SK-N-SH (cell line): ENCODE data around the gene BNIP1. TPM values are rescaled to one million over a fixed set of nuclear protein-coding genes. Genes with fewer than 3 reads are reported as not detected.
"Not testable (repeated sequence)": the region's sequence is repeated elsewhere in the genome, so short reads cannot be mapped to it uniquely, and the experiment has no call there.

Experiments used
- CTCF ChIA-PET: fragments of 300-600, 350-600 bp; formaldehyde crosslinking; extraction: SDS; loops from one replicate; lab custom pipeline; 2021; lab: Yijun Ruan, JAX
- POLR2A ChIA-PET: fragments of 350-600 bp; sonication (Branson Sonifier 250); formaldehyde crosslinking; extraction: SDS; loops from one replicate; lab custom pipeline; 2020; ENCODE audit warnings: antibody characterized with exemption, inconsistent platforms; lab: Yijun Ruan, JAX
- DNase-seq: peaks from one replicate; pipeline ENCODE4 v3.0.0; 2012
- H2AFZ ChIP-seq: fragments of 200-600 bp; sonication (generic); 2 replicates; pipeline ENCODE4 v1.8.1; 2016; ENCODE audit warnings: antibody characterized with exemption, mild to moderate bottlenecking, low read depth
- H3F3A ChIP-seq: fragments of 200-600 bp; sonication (generic); replicated peaks from 2 replicates; pipeline ENCODE3; 2016; ENCODE audit warnings: antibody characterized with exemption, mild to moderate bottlenecking; ENCODE audit not compliant: insufficient read depth
- H3K27ac ChIP-seq, 2 experiments: fragments of 200-500 bp in 1 of 2; fragments of 200-600 bp in 1 of 2; sonication (Bioruptor generic) in 1 of 2; sonication (generic), shearing (Covaris generic) in 1 of 2; 2 replicates each; pipeline versions ENCODE4 v1.5.1 to v1.6.1; 2014 to 2016; ENCODE audit warnings: low read depth in 2 of 2, inconsistent platforms in 1 of 2, low read length in 1 of 2, mild to moderate bottlenecking in 1 of 2, mixed read lengths in 1 of 2
- H3K27me3 ChIP-seq: fragments of 200-600 bp; sonication (generic), shearing (Covaris generic); 2 replicates; pipeline ENCODE4 v1.6.1; 2016; ENCODE audit warnings: mixed run types; ENCODE audit not compliant: insufficient read depth
- H3K36me3 ChIP-seq, 2 experiments: fragments of 200-500 bp in 1 of 2; fragments of 200-600 bp in 1 of 2; sonication (Bioruptor generic) in 1 of 2; sonication (generic) in 1 of 2; replicated peaks in 1 of 2; 2 replicates each; pipeline versions ENCODE3 to v1.5.1; 2014 to 2016; ENCODE audit warnings: low read length in 1 of 2, mild to moderate bottlenecking in 1 of 2; ENCODE audit not compliant: insufficient read depth in 2 of 2, control insufficient read depth in 1 of 2
- H3K4me1 ChIP-seq, 2 experiments: fragments of 200-500 bp in 1 of 2; fragments of 200-600 bp in 1 of 2; sonication (Bioruptor generic) in 1 of 2; sonication (generic), shearing (Covaris generic) in 1 of 2; 2 replicates each; pipeline versions ENCODE4 v1.5.1 to v1.6.1; 2014 to 2016; ENCODE audit warnings: low read depth in 1 of 2, low read length in 1 of 2, mixed run types in 1 of 2; ENCODE audit not compliant: insufficient read depth in 2 of 2, control insufficient read depth in 1 of 2
- H3K4me2 ChIP-seq: fragments of 200-600 bp; sonication (generic), shearing (Covaris generic); 2 replicates; pipeline ENCODE4 v1.6.1; 2017; ENCODE audit warnings: mixed run types
- H3K4me3 ChIP-seq, 2 experiments: fragments of 200-500 bp in 1 of 2; fragments of 200-600 bp in 1 of 2; sonication (Bioruptor generic) in 1 of 2; sonication (generic), shearing (Covaris generic) in 1 of 2; 2 replicates each; pipeline versions ENCODE4 v1.5.1 to v1.8.1; 2014 to 2016; ENCODE audit warnings: low read depth in 2 of 2, inconsistent platforms in 1 of 2, low read length in 1 of 2, mild to moderate bottlenecking in 1 of 2, mixed read lengths in 1 of 2, moderate library complexity in 1 of 2
- H3K79me2 ChIP-seq: fragments of 200-600 bp; sonication (generic); 2 replicates; pipeline ENCODE4 v1.8.1; 2017; ENCODE audit warnings: mild to moderate bottlenecking; ENCODE audit not compliant: insufficient read depth
- H3K9ac ChIP-seq: fragments of 200-600 bp; sonication (generic); 2 replicates; pipeline ENCODE4 v1.6.1; 2017; ENCODE audit warnings: mixed run types
- H3K9me2 ChIP-seq: fragments of 200-600 bp; sonication (generic); 2 replicates; pipeline ENCODE4 v1.6.1; 2017; ENCODE audit warnings: mixed run types
- H3K9me3 ChIP-seq: fragments of 200-600 bp; sonication (generic); 2 replicates; pipeline ENCODE4 v1.6.1; 2017; ENCODE audit warnings: mixed run types, mild to moderate bottlenecking, moderate library complexity
- H4K20me1 ChIP-seq: fragments of 200-600 bp; sonication (generic); 2 replicates; pipeline ENCODE4 v1.6.1; 2017; ENCODE audit warnings: mild to moderate bottlenecking, mixed run types; ENCODE audit not compliant: insufficient read depth
- GABPA ChIP-seq: IDR thresholded peaks from 2 replicates; pipeline ENCODE4 v1.4.0; 2012; ENCODE audit warnings: low read depth, mild to moderate bottlenecking
- GATA2 ChIP-seq: sonication (generic); formaldehyde crosslinking; IDR thresholded peaks from 2 replicates; pipeline ENCODE4 v1.5.0; 2020; ENCODE audit warnings: mild to moderate bottlenecking, missing genetic modification reagents
- JUND ChIP-seq: IDR thresholded peaks from 2 replicates; pipeline ENCODE4 v1.4.0; 2012
- PBX3 ChIP-seq: IDR thresholded peaks from 2 replicates; pipeline ENCODE4; 2012
- RAD21 ChIP-seq: IDR thresholded peaks from 2 replicates; pipeline ENCODE4 v1.6.1; 2012; ENCODE audit warnings: mild to moderate bottlenecking, low read length
- RFX5 ChIP-seq: IDR thresholded peaks from 2 replicates; pipeline ENCODE4 v1.6.1; 2012; ENCODE audit warnings: mild to moderate bottlenecking, improper control_type of control experiment, low read length
- TCF12 ChIP-seq: IDR thresholded peaks from 2 replicates; pipeline ENCODE4 v1.4.0; 2012
- TEAD4 ChIP-seq: IDR thresholded peaks from 2 replicates; pipeline ENCODE4 v1.4.0; 2012; ENCODE audit warnings: mild to moderate bottlenecking, borderline replicate concordance; ENCODE audit not compliant: insufficient read depth
- USF1 ChIP-seq: IDR thresholded peaks from 2 replicates; pipeline ENCODE4 v1.4.0; 2012; ENCODE audit warnings: low read depth, borderline replicate concordance
- YY1 ChIP-seq: IDR thresholded peaks from 2 replicates; pipeline ENCODE4 v1.4.0; 2012; ENCODE audit warnings: low read depth, mild to moderate bottlenecking
- WGBS: methylation state at CpG from one replicate; pipeline ENCODE4 v1.1.6; 2017; ENCODE audit warnings: low lambda C conversion rate; 5-methylcytosine and 5-hydroxymethylcytosine counted together
- polyA plus RNA-seq, 3 experiments: library from polyadenylated mRNA; depleted of rRNA; stranded (reverse); fragments of >200 nt; gene quantifications; 2 replicates each; pipeline ENCODE4 v1.2.3, GENCODE V29; 2012
- TF ChIP-seq, protein P1 (sequence below): fragments of 150-350 bp; IDR thresholded peaks from 2 replicates; pipeline ENCODE4 v1.6.1; 2016; ENCODE audit warnings: mild to moderate bottlenecking, low read depth, low read length
- TF ChIP-seq, protein P2 (sequence below): IDR thresholded peaks from 2 replicates; pipeline ENCODE4 v1.4.0; 2012; ENCODE audit warnings: low read depth, borderline replicate concordance

The BNIP1 gene
- polyA plus RNA-seq, 1 of the 3 experiments (the other 2 are of a cell fraction): 16.7 TPM

- no peaks in the 10 kb centered on the region for H3K79me2 ChIP-seq
- H3K4me3 ChIP-seq: no peak overlapping the region
- ChIA-PET POLR2A (no interaction called here), CTCF (interaction anchor here (1.8 kb wide), 1 partner anchor 15 kb away, joined by 4 read pairs; no protein-coding TSS in a partner anchor)
- H3K9ac ChIP-seq: no peak overlapping the region
- TF ChIP-seq USF1: no peak
- TF ChIP-seq TCF12: no peak
- TF ChIP-seq, protein P1, sequence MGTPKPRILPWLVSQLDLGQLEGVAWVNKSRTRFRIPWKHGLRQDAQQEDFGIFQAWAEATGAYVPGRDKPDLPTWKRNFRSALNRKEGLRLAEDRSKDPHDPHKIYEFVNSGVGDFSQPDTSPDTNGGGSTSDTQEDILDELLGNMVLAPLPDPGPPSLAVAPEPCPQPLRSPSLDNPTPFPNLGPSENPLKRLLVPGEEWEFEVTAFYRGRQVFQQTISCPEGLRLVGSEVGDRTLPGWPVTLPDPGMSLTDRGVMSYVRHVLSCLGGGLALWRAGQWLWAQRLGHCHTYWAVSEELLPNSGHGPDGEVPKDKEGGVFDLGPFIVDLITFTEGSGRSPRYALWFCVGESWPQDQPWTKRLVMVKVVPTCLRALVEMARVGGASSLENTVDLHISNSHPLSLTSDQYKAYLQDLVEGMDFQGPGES: no peak
- TF ChIP-seq JUND: no peak
- no peak for TF ChIP-seq PBX3
- TF ChIP-seq GATA2 (CRISPR knock-in tag): no peak
- TF ChIP-seq TEAD4: no peak
- TF ChIP-seq RAD21: no peak
- no peak for TF ChIP-seq RFX5
- no peak for TF ChIP-seq GABPA
- TF ChIP-seq, protein P2, sequence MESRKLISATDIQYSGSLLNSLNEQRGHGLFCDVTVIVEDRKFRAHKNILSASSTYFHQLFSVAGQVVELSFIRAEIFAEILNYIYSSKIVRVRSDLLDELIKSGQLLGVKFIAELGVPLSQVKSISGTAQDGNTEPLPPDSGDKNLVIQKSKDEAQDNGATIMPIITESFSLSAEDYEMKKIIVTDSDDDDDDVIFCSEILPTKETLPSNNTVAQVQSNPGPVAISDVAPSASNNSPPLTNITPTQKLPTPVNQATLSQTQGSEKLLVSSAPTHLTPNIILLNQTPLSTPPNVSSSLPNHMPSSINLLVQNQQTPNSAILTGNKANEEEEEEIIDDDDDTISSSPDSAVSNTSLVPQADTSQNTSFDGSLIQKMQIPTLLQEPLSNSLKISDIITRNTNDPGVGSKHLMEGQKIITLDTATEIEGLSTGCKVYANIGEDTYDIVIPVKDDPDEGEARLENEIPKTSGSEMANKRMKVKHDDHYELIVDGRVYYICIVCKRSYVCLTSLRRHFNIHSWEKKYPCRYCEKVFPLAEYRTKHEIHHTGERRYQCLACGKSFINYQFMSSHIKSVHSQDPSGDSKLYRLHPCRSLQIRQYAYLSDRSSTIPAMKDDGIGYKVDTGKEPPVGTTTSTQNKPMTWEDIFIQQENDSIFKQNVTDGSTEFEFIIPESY: no peak
- TF ChIP-seq, all 33 proteins: peak for 0
- H3F3A ChIP-seq: no peaks in the 10 kb centered on the region
- no peaks in the 10 kb centered on the region for H3K27me3 ChIP-seq
- H3K4me2 ChIP-seq: no peak overlapping the region
- no peaks in the 10 kb centered on the region for H3K9me2 ChIP-seq
- DNase-seq: no peak
- peaks cover 13 to 39% of the 10 kb centered on the region in 2 experiments for H3K36me3 ChIP-seq
- WGBS: 97% methylated on average over 5 of the region's 5 CpGs
- H3K9me3 ChIP-seq: no peaks in the 10 kb centered on the region
- no peak overlapping the region for H2AFZ ChIP-seq
- no peak overlapping the region for H3K27ac ChIP-seq
- no peaks in the 10 kb centered on the region for H4K20me1 ChIP-seq
- H3K4me1 ChIP-seq: no peaks in the 10 kb centered on the region
Measured at GRCh38 chr5:173152547-173152946, 8.2 kb downstream of the BNIP1 start.

- CTCF ChIA-PET: interaction anchor here (0.9 to 1.4 kb wide), 4 partner anchors 9 to 447 kb away, joined by 3 to 5 read pairs (median 4); partner anchors contain the start of gene BNIP1
Measured at GRCh38 chr5:173153842-173154241, 9.5 kb downstream of the BNIP1 start.

GRCh38 chr5:173154619-173155018 lies 10.3 kb downstream of the BNIP1 start:
- DNase-seq, H3K27ac ChIP-seq, H3K79me2 ChIP-seq, H2AFZ ChIP-seq, H4K20me1 ChIP-seq, H3K4me3 ChIP-seq, H3K4me2 ChIP-seq, H3K9ac ChIP-seq, H3K9me3 ChIP-seq, H3K27me3 ChIP-seq, H3F3A ChIP-seq, POLR2A ChIA-PET, H3K4me1 ChIP-seq, H3K9me2 ChIP-seq: not testable (repeated sequence)
- 94% methylated on average over 5 of the region's 5 CpGs for WGBS
- CTCF ChIA-PET: interaction anchor here (1.4 kb wide), 1 partner anchor 448 kb away, joined by 4 read pairs; no protein-coding TSS in a partner anchor
- H3K36me3 ChIP-seq: peaks cover 12 to 33% of the 10 kb centered on the region in 2 experiments

More at GRCh38 chr5:173153842-173154241, 9.5 kb downstream of the BNIP1 start:
- Histone ChIP-seq H3K27ac (no peak overlapping the region), H3K36me3 (peaks cover 9 to 37% of the 10 kb centered on the region in 2 experiments), H3K9ac (no peak overlapping the region), H3K9me2 (no peaks in the 10 kb centered on the region), H3F3A (no peaks in the 10 kb centered on the region), H3K79me2 (no peaks in the 10 kb centered on the region), H3K4me1 (no peaks in the 10 kb centered on the region), H3K4me2 (no peak overlapping the region)
- POLR2A ChIA-PET: no interaction called here
- 97% methylated on average over 7 of the region's 7 CpGs for WGBS
- no peak for TF ChIP-seq YY1
- TF ChIP-seq, all 33 proteins: peak for 0
- DNase-seq: no peak
- Histone ChIP-seq H2AFZ (no peak overlapping the region), H4K20me1 (no peaks in the 10 kb centered on the region), H3K9me3 (no peaks in the 10 kb centered on the region), H3K27me3 (no peaks in the 10 kb centered on the region), H3K4me3 (no peak overlapping the region)
